Activated CD8-positive, alpha-beta T cell treated with anti-CD3 and anti-CD28 coated beads, Interleukin-2, amount 10 ng/mL, durations not matched to agents 7 days and 5 days (primary cell): ENCODE measurements around the gene UNC119B. TPM values are rescaled to one million over a fixed set of nuclear protein-coding genes. Genes with fewer than 3 reads are reported as not detected.
"Not testable (repeated sequence)": the region's sequence is repeated elsewhere in the genome, so short reads cannot be mapped to it uniquely, and the experiment has no call there.

Experiments
- ATAC-seq: fragments of 150-1000 bp; cut with Tn5 transposase; one replicate; pipeline ENCODE4 v1.10.0; 2021; ENCODE audit warnings: moderate library complexity
- CTCF ChIA-PET: fragments of 350-600 bp; sonication (Branson Sonifier 250); formaldehyde crosslinking; loops from one replicate; lab custom pipeline; 2021; ENCODE audit warnings: antibody characterized with exemption; lab: Charles Lee
- POLR2A ChIA-PET: fragments of 350-600 bp; sonication (Branson Sonifier 250); formaldehyde crosslinking; loops from one replicate; lab custom pipeline; 2021; ENCODE audit warnings: antibody characterized with exemption; lab: Charles Lee
- DNase-seq: peaks from one replicate; pipeline ENCODE4 v3.0.0-alpha.2; 2020
- H3K27ac Mint-ChIP-seq: one replicate; pipeline ENCODE4 v1.8.0; 2021; ENCODE audit warnings: mild to moderate bottlenecking, mixed read lengths
- H3K27me3 Mint-ChIP-seq: one replicate; pipeline ENCODE4 v1.8.0; 2021; ENCODE audit warnings: low read depth, mixed read lengths
- H3K36me3 Mint-ChIP-seq: one replicate; pipeline ENCODE4 v1.8.0; 2021; ENCODE audit warnings: low read depth, mixed read lengths
- H3K4me1 Mint-ChIP-seq: one replicate; pipeline ENCODE4 v1.8.0; 2021; ENCODE audit warnings: low read depth, mixed read lengths
- H3K4me3 Mint-ChIP-seq: one replicate; pipeline ENCODE4 v1.8.0; 2021; ENCODE audit warnings: mild to moderate bottlenecking, mixed read lengths
- H3K9me3 Mint-ChIP-seq: one replicate; pipeline ENCODE4 v1.8.0; 2022; ENCODE audit warnings: mixed read lengths; ENCODE audit not compliant: insufficient read depth
- total RNA-seq, 2 experiments: library from RNA; stranded (reverse); gene quantifications; one replicate each; pipeline ENCODE4 v1.2.3, GENCODE V29; 2021

Gene UNC119B
- total RNA-seq, 2 experiments from 2014 or later: 18.5 to 18.9 TPM

GRCh38 chr12:120720234-120720986, 10.2 kb downstream of the UNC119B start:
- peaks cover 30% of the 10 kb centered on the region for H3K4me1 Mint-ChIP-seq
- ATAC-seq (no peak), DNase-seq (no peak)
- H3K27me3 Mint-ChIP-seq: no peaks in the 10 kb centered on the region
- H3K27ac Mint-ChIP-seq: no peak overlapping the region
- H3K36me3 Mint-ChIP-seq: peaks cover 59% of the 10 kb centered on the region
- no peaks in the 10 kb centered on the region for H3K9me3 Mint-ChIP-seq
- H3K4me3 Mint-ChIP-seq: no peak overlapping the region
- ChIA-PET POLR2A (interaction anchor here (0.8 kb wide), 1 partner anchor 10 kb away, joined by 4 read pairs; the partner anchor contains the start of gene UNC119B), CTCF (interaction anchor here (1.2 to 1.9 kb wide), 5 partner anchors 9 to 139 kb away, joined by 3 to 8 read pairs (median 4); partner anchors contain the start of gene POP5)

- Mint-ChIP-seq H3K9me3 (no peaks in the 10 kb centered on the region), H3K4me1 (peaks cover 35% of the 10 kb centered on the region), H3K27ac (no peak overlapping the region), H3K27me3 (no peaks in the 10 kb centered on the region), H3K4me3 (no peak overlapping the region), H3K36me3 (peaks cover 56% of the 10 kb centered on the region)
- ATAC-seq: no peak
- no peak for DNase-seq
- ChIA-PET CTCF (interaction anchor here (1.4 to 1.9 kb wide), 4 partner anchors 9 to 138 kb away, joined by 3 to 8 read pairs (median 5); no protein-coding TSS in a partner anchor), POLR2A (no interaction called here)
Measured at GRCh38 chr12:120720987-120721801, 10.9 kb downstream of the UNC119B start.

- ChIA-PET POLR2A (interaction anchor here (0.6 to 0.8 kb wide), 2 partner anchors 32 to 428 kb away, joined by 3 to 4 read pairs; no protein-coding TSS in a partner anchor), CTCF (interaction anchor here (1.1 kb wide), 1 partner anchor 73 kb away, joined by 5 read pairs; no protein-coding TSS in a partner anchor)
- no peaks in the 10 kb centered on the region for H3K27me3 Mint-ChIP-seq
- H3K27ac Mint-ChIP-seq: no peak overlapping the region
- H3K4me3 Mint-ChIP-seq: no peak overlapping the region
- no peaks in the 10 kb centered on the region for H3K9me3 Mint-ChIP-seq
- no peak for DNase-seq
- peaks cover 39% of the 10 kb centered on the region for H3K4me1 Mint-ChIP-seq
- peaks cover 49% of the 10 kb centered on the region for H3K36me3 Mint-ChIP-seq
- ATAC-seq: no peak
Measured at GRCh38 chr12:120721866-120722265, 11.6 kb downstream of the UNC119B start.

- no peaks in the 10 kb centered on the region for H3K9me3 Mint-ChIP-seq
- H3K27me3 Mint-ChIP-seq: no peaks in the 10 kb centered on the region
- peaks cover 46% of the 10 kb centered on the region for H3K36me3 Mint-ChIP-seq
- ATAC-seq (no peak), DNase-seq (no peak)
- no peak overlapping the region for H3K27ac Mint-ChIP-seq
- H3K4me1 Mint-ChIP-seq: peaks cover 39% of the 10 kb centered on the region
- ChIA-PET POLR2A (interaction anchor here (0.8 kb wide), 1 partner anchor 33 kb away, joined by 4 read pairs; no protein-coding TSS in a partner anchor), CTCF (interaction anchor here (1.1 kb wide), 1 partner anchor 74 kb away, joined by 5 read pairs; no protein-coding TSS in a partner anchor)
- no peak overlapping the region for H3K4me3 Mint-ChIP-seq
Measured at GRCh38 chr12:120722784-120723183, 12.5 kb downstream of the UNC119B start.

GRCh38 chr12:120724720-120725119, 14.5 kb downstream of the UNC119B start:
- CTCF ChIA-PET: interaction anchor here (1.0 to 1.5 kb wide), 3 partner anchors 10 to 78 kb away, joined by 4 to 7 read pairs (median 5); no protein-coding TSS in a partner anchor
- H3K27me3 Mint-ChIP-seq: no peaks in the 10 kb centered on the region
- H3K4me1 Mint-ChIP-seq: peaks cover 23% of the 10 kb centered on the region
- H3K4me3 Mint-ChIP-seq: peak overlapping the region; percentile 92
- peaks cover 38% of the 10 kb centered on the region for H3K36me3 Mint-ChIP-seq
- POLR2A ChIA-PET: interaction anchor here (1.1 kb wide), 1 partner anchor 14 kb away, joined by 3 read pairs; the partner anchor contains the start of gene UNC119B
- no peak overlapping the region for H3K27ac Mint-ChIP-seq
- ATAC-seq: no peak
- no peak for DNase-seq
- no peaks in the 10 kb centered on the region for H3K9me3 Mint-ChIP-seq

- ChIA-PET POLR2A (interaction anchor here (1.1 kb wide), 1 partner anchor 15 kb away, joined by 3 read pairs; the partner anchor contains the start of gene UNC119B), CTCF (interaction anchor here (1.0 to 1.5 kb wide), 3 partner anchors 11 to 78 kb away, joined by 4 to 7 read pairs (median 5); no protein-coding TSS in a partner anchor)
- Mint-ChIP-seq H3K36me3 (peaks cover 37% of the 10 kb centered on the region), H3K4me3 (peak overlapping the region; percentile 92), H3K4me1 (peaks cover 20% of the 10 kb centered on the region), H3K9me3 (no peaks in the 10 kb centered on the region), H3K27me3 (no peaks in the 10 kb centered on the region), H3K27ac (peak overlapping the region; percentile 83)
- ATAC-seq (no peak), DNase-seq (no peak)
Measured at GRCh38 chr12:120725151-120725658, 14.9 kb downstream of the UNC119B start.

GRCh38 chr12:120725659-120726509, 15.6 kb downstream of the UNC119B start, which contains the start of gene ACADS:
Gene ACADS (plus strand): TSS chr12:120725826. CDS start chr12:120725886, 60 bp downstream.
- CTCF ChIA-PET: interaction anchor here (0.5 to 1.5 kb wide), 4 partner anchors 11 to 96 kb away, joined by 3 to 7 read pairs (median 4); no protein-coding TSS in a partner anchor
- POLR2A ChIA-PET: interaction anchor here (1.1 kb wide), 1 partner anchor 16 kb away, joined by 3 read pairs; the partner anchor contains the start of gene UNC119B
- H3K27ac Mint-ChIP-seq: peak within 1 kb of the TSS; percentile 83
- H3K36me3 Mint-ChIP-seq: peaks cover 39% of the 10 kb centered on the region
- ATAC-seq (peak; percentile 100), DNase-seq (peak; percentile 93)
- H3K27me3 Mint-ChIP-seq: no peaks in the 10 kb centered on the region
- H3K4me3 Mint-ChIP-seq: peak within 1 kb of the TSS; percentile 92
- no peaks in the 10 kb centered on the region for H3K9me3 Mint-ChIP-seq
- H3K4me1 Mint-ChIP-seq: peaks cover 18% of the 10 kb centered on the region

- ChIA-PET CTCF (interaction anchor here (0.5 kb wide), 1 partner anchor 95 kb away, joined by 3 read pairs; no protein-coding TSS in a partner anchor), POLR2A (no interaction called here)
- H3K4me1 Mint-ChIP-seq: peaks cover 18% of the 10 kb centered on the region
- H3K9me3 Mint-ChIP-seq: no peaks in the 10 kb centered on the region
- H3K36me3 Mint-ChIP-seq: peaks cover 35% of the 10 kb centered on the region
- H3K27me3 Mint-ChIP-seq: no peaks in the 10 kb centered on the region
- ATAC-seq: no peak
- no peak for DNase-seq
- H3K27ac Mint-ChIP-seq: peak overlapping the region; percentile 83
- H3K4me3 Mint-ChIP-seq: peak overlapping the region; percentile 92
Measured at GRCh38 chr12:120726510-120726793, 16.2 kb downstream of the UNC119B start.

GRCh38 chr12:120726961-120727360, 16.7 kb downstream of the UNC119B start:
- ATAC-seq (no peak), DNase-seq (no peak)
- no peaks in the 10 kb centered on the region for H3K27me3 Mint-ChIP-seq
- H3K27ac Mint-ChIP-seq: no peak overlapping the region
- H3K4me3 Mint-ChIP-seq: peak overlapping the region; percentile 92
- no peaks in the 10 kb centered on the region for H3K9me3 Mint-ChIP-seq
- peaks cover 38% of the 10 kb centered on the region for H3K36me3 Mint-ChIP-seq
- CTCF ChIA-PET: no interaction called here
- POLR2A ChIA-PET: no interaction called here
- peaks cover 18% of the 10 kb centered on the region for H3K4me1 Mint-ChIP-seq

GRCh38 chr12:120732198-120732597, 21.9 kb downstream of the UNC119B start:
- H3K9me3 Mint-ChIP-seq, H3K27ac Mint-ChIP-seq, CTCF ChIA-PET, POLR2A ChIA-PET, DNase-seq, H3K4me1 Mint-ChIP-seq, H3K27me3 Mint-ChIP-seq, ATAC-seq, H3K4me3 Mint-ChIP-seq: not testable (repeated sequence)
- peaks cover 20% of the 10 kb centered on the region for H3K36me3 Mint-ChIP-seq
